Measurements from ENCODE around the gene CDIP1.

The CDIP1 gene

GRCh38 chr16:4494746-4495490 is 43.7 kb downstream of the CDIP1 start:
- no peak for TF ChIP-seq CTCF (conservative IDR thresholded peaks at IDR 0.05; ENCODE audit: low read depth, low read length)
- DNase-seq (ENCODE audit: low read depth): no peak
- H3K4me3 ChIP-seq (ENCODE audit: low read length): no peak overlapping the region

- H3K4me3 ChIP-seq (ENCODE audit: low read length): no peak overlapping the region
- TF ChIP-seq CTCF (conservative IDR thresholded peaks at IDR 0.05; ENCODE audit: low read depth, low read length): no peak
- DNase-seq (ENCODE audit: low read depth): no peak
Observed at GRCh38 chr16:4491898-4492297, 46.7 kb downstream of the CDIP1 start.

GRCh38 chr16:4489030-4489429 is 49.5 kb downstream of the CDIP1 start:
- H3K4me3 ChIP-seq (ENCODE audit: low read length): no peak overlapping the region
- DNase-seq (ENCODE audit: low read depth): no peak
- TF ChIP-seq CTCF (conservative IDR thresholded peaks at IDR 0.05; ENCODE audit: low read depth, low read length): no peak

- no peak for DNase-seq (ENCODE audit: low read depth)
- TF ChIP-seq CTCF (conservative IDR thresholded peaks at IDR 0.05; ENCODE audit: low read depth, low read length): no peak
- no peak overlapping the region for H3K4me3 ChIP-seq (ENCODE audit: low read length)
Observed at GRCh38 chr16:4488499-4488967, 50.0 kb downstream of the CDIP1 start.

DNA sequence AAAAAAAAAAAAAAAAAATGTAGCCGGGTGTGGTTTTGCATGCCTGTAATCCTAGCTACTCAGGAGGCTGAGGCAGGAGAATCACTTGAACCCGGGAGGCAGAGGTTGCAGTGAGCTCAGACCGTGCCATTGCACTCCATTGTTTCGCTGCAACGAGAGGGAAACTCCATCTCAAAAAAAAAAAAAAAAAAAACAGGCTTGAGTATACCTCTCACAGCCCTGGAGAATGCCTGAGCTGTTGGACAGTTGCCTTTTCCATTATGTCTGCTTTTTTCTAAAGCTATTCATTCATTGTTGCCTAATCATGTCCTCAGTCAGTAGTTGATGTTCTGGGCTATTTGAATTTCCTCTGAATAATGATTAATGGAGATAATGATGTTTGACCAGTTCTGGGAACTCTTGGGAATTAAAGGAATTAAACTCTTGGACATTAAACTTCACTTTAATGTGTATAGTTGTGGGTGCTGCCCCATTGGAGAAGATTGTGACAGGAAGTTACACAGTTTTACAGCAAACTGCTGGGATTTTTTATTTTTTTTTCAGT is 50.5 kb downstream of the CDIP1 start:
- H3K4me3 ChIP-seq (ENCODE audit: low read length): no peak overlapping the region
- DNase-seq (ENCODE audit: low read depth): no peak

GRCh38 chr16:4486126-4486893 is 52.3 kb downstream of the CDIP1 start:
- no peak for DNase-seq (ENCODE audit: low read depth)
- no peak for TF ChIP-seq CTCF (conservative IDR thresholded peaks at IDR 0.05; ENCODE audit: low read depth, low read length)
- no peak overlapping the region for H3K4me3 ChIP-seq (ENCODE audit: low read length)

More for the DNA sequence above, 50.5 kb downstream of the CDIP1 start:
- TF ChIP-seq CTCF (conservative IDR thresholded peaks at IDR 0.05; ENCODE audit: low read depth, low read length): no peak

Data from retinal pigment epithelial cell (primary cell).